Stimulated activated CD8-positive, alpha-beta memory T cell treated with anti-CD3 and anti-CD28 coated beads, Interleukin-7, amount 100 ng/mL, for 4 hours (primary cell): ENCODE results near the gene ARHGAP23.
A peak's percentile ranks its signal among the peaks of the same experiment; 100 is the strongest.

Experiments used
- DNase-seq, 2 donors: peaks; one replicate each; pipeline ENCODE4 v3.0.0-alpha.2; 2020; ENCODE audit warnings: low read depth in 2 of 2

The ARHGAP23 gene

GRCh38 chr17:38428112-38428642 is at the start of gene ARHGAP23:
TSS of gene ARHGAP23 (plus strand) at chr17:38428464. CDS start at chr17:38428486, 22 bp downstream.
- DNase-seq: peak in 1 of 2 donors; percentile 27

DNA sequence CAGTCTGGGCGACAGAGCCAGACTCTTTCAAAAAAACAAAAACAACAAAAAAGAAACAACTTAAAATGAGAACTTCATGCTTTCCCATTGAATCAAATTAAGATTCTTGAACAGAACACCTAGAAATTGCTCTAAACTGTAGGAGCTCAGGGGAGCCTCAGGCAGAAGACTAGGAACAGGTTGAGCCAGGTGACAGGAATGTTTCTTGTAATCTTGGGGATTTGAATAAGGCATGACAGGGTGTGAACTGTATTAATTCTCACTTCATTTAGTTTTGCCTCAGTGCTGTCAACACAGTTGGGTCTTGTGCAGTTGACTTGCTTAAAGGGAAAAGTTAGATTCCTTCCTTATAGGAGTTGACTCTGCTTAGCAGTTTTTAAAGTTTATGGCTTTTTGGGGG is 48.8 kb upstream of the ARHGAP23 start:
- DNase-seq: no peak

- DNase-seq: no peak
Measured at GRCh38 chr17:38395090-38395489, 33.2 kb upstream of the ARHGAP23 start.

DNA sequence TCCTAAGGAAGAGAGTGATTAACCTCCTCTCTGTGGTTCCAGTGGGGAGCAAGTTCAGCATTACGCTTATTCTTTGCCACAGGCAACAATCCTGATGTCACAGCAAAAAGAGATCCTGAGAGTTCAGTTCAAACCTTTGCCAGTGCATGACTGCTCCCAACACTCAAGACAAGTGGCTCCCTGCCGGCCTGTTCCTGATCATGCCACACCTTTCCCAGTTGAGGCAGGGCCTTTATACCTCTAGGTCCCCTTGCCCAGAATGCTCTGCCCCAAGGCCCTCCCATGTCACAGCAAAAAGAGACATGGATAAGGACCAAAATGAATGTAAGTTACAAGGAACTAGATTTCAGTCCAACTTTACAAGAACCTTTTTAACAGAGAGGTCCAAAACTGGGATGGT is 31.0 kb upstream of the ARHGAP23 start:
- DNase-seq: no peak

- no peak for DNase-seq
Measured at GRCh38 chr17:38400286-38400685, 28.0 kb upstream of the ARHGAP23 start.

DNA sequence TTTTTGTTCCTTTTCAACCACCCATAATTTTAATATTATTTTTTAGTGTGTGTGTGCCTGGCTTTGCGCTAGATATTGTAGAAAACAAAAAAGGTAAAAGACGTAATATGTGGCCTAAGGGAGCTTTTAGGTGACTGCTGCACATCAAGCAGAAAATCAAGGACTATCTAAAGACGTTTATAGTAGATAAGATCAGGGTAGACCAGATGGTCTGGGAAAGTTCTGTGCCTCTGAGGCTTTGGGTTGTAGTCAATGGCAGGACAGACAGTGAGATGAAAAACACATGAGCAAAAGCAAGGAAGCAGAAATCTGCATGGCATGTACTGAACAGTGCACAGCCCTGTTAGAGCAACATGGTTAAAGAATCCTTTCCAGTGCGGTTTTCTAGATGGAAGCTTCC is 26.8 kb upstream of the ARHGAP23 start:
- no peak for DNase-seq

DNA sequence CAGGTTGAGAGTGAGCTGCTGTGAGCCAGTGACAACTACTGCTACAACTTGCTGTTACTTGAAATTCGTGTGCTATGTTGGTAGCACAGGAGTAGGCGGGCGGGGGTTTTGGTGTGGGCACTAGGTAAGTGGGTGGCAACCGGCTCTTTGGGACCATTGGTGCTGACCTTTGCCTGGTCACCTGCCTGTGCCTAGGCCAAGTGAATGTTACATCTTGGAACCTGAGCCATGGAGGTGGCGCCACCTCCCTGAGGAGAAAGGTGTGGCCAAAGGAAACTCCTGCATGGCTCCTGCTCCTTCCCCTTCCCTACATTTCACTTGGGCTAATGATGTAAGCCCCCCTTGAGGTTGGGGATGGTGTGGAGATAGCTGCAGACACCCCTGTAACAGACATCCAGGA is 25.4 kb upstream of the ARHGAP23 start:
- DNase-seq: no peak

- no peak for DNase-seq
Measured at GRCh38 chr17:38403491-38403890, 24.8 kb upstream of the ARHGAP23 start.

DNA sequence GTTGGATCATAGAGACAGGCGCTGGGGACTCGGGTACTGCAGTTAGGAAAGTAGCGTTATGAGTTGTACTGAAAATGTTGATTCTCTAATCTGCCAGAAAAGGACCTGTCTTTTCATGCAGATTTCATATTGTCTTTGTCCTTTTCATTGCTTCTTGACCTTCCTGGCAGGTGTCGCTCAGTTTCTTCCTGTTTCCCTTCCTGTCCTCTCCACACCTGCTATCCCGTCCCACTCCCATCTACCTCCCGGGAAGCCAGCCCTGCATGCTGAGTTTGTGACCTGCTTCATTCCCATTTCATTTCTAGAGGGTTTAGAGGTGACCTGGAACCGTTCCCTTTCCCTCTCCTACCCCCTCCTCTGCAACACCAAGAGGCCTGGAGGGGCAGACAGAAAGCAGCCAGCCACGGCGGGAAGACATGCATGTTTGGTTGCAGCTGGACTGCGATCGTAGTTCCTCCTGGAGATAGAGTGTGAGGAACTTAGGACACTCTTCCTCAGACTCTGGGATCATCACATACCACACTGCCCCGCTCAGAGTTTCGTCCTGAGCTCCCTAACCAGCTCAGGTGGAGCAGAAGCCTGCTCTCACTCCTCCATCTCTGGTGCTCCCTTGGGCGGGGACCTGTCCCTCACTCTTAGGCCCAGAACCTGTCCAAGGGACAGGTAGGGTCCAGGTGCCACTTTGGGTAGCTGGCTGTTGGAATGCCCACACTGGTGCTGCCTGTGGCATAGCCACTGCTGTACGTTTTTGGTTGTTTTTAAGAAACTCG is 23.9 kb upstream of the ARHGAP23 start:
- DNase-seq: no peak

DNA sequence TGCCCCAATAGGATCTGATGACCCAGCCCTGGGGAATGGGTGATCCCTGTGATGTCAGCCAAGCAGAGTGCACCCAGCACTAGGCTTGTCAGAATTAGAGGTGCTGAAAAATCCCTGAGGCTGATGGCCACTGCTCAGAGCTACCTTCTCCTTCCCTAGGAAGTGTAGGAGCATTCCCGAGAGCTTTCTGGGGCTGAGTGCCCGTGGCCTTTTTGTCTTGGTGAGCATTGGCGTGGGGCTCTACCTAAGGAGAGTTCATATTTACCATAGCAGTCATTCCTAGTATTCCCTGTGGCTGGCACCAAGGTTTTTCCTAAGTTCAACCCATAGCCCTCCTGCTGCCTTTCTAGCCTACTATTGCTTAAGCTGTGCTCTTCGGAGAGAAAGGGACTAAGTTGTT is 22.6 kb upstream of the ARHGAP23 start:
- no peak for DNase-seq

- no peak for DNase-seq
Measured at GRCh38 chr17:38410201-38410600, 18.1 kb upstream of the ARHGAP23 start.

DNA sequence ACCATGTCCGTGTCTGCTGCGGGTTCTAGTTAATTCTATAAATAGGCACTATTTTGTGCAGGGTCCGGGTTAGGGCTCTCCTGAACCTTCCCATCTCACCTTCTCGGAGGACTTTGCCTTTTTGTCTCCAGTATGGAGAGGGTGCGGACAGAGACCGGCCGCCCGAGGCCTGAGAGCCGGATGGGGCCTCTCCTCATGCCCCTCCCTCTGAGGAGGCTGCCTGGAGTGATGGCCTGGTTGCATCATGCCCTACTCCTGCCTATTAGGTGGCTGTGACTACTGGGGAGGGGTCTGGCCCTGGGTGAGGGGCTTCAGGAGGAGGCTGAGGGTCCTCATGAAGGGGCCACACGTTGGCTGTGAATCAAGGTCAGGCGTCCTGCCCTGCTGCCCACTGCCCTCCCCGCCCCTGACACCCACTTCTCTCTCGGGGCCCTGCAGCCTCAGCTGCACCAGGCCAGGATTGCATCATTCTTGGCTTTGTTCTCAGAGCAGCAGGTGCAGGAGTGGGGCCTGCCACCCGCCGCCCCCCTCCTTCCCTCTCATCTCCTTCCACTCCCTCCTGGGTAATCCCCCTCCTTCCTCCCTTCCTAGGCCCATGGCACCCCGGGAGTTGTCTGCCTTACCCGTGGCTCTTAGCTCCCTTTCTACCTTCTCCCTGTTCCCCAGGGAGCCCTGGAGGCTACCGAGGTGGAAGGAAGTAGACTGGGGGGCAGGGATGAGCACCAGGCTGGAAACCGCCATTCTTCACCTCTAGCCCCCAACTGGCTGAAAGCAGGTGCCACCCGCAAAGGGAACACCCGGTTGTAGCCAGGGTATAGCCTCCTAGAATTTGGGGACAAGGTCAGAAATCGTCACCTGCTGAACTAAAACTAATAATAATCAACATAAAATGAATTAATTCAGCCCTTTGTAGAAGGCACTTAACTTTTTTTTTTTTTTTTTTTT is 12.7 kb upstream of the ARHGAP23 start:
- no peak for DNase-seq

- DNase-seq: no peak
Measured at GRCh38 chr17:38416840-38417209, 11.4 kb upstream of the ARHGAP23 start.

DNA sequence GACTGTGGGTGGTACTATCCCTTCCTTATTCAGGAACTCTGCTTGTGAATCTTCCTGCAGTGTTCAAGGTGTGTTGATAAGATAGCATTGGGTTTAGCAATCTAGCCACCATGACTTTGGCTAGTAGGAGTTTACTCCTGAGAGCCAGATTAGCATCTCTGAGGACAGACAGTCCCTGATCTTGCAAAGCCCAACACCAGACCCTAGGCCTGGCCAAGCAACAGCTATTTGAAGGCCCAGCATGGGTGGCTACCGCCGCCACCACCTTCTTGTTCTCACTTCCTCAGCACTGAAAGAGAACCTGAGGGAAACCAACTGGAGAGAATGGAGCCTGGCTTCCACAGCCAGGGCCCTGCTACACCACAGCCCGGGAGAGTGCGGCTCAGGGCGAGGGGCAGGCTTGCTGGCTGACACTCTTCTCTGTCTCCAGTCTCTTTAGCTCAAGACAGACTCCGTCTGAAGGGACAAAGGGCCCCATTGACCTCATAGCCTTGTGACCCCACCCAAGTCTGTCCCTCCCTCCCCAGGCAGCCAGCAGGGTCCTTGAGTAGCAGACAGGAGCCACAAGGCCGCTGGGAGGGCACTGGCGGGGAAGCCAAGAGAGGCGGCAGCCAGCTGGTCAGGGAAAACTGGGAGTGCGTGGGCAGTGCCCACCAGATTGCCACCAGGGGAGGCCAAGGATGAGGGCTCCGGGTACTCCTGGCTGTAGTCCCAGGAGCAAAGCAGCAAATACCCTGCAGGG is 10.9 kb upstream of the ARHGAP23 start:
- no peak for DNase-seq

- DNase-seq: no peak
Measured at GRCh38 chr17:38418062-38418692, 10.1 kb upstream of the ARHGAP23 start.

DNA sequence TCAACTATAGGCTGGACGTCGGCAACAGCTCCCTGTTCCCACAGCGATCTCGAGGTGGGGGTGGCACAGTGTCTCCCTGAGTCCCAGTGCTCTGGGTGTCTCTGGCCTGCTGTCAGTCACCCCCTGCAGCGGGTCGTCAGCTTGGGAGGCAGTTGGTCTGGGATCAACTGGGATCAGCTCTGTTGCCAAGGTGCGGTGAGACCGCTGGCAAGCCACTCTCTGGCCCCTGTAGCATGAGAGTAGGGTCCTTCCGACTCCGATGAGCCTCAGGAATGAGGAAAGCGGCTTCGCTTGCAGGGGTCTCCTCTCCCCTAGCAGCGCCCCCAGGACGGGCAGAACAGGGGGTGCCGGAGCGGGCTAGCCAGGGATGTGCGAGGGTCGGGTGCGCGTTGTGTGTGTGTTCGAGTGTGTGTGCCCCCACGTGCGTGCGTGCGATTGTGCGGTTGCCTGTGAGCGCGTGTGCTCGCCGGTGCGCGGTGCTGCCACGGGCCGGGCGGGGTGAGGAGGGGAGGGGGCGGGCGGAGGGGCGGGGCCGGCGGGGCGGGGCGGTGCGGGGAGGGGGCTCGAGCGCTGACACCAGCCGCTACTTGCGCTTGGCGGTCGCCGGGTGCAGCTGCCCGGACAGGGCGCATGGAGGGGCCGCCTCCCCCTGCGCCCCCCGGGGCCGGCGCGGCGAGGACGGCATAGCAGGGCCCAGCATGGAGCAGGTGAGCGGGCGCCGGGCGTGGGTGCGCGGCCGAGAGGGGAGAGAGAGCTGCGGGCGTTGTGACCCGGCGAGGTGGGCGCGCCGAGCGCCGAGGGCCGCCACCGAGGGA is 9.4 kb upstream of the ARHGAP23 start:
- no peak for DNase-seq

DNA sequence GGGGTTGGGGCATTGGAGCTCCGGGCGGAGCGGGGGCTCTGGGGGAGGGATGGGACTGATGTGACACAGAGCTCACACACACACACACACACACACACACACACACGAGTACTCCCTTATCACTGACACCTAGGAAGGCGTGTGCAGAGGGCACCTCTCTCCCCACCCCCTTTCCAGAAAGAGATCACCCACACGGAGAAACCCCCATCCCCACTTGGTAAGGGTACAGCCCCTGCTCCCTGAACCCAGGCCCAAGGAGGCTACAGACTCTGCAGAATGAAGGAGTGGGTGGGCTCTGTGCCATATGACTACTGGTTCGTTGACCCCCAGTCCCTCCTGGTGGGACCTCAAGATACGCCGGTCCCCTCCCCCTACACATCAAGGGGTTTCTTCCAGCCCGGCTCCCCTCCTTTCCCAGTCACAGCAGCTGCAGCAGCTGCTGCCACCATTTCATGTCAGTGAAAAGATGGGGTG is 8.7 kb upstream of the ARHGAP23 start:
- DNase-seq: no peak

- no peak for DNase-seq
Measured at GRCh38 chr17:38420518-38420917, 7.7 kb upstream of the ARHGAP23 start.

DNA sequence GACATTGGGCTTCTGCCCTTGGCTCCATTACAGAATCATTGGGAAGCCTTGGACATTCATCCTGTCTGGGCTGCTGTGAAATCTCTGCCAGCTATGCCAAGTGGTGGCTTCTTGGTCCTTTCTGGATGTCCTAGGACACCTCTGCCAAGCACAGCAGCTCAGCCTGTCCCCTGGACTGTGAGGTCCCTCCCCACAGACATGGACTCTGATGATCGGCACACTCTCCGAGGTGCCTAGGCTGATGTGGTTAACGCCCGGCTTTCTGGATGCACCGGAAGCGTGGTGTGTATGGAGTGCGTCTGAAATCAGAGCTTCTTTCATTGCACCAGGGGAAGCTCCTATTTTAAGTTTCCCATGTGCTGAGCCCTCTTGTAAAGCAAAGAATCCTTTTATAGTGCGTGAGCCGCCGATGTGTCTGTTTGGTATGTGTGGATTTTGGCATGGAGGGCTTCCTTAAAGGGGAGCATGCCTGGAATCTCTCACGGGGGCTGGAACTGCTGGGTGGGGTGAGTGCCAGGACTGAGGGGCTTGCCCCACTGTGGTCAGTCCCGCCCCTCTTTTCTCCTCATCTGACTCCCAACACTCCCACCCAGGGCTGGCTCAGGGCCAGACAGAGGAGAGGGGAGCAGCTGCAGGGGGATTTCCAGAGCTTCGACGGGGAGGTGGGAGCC is 7.0 kb upstream of the ARHGAP23 start:
- DNase-seq: no peak
